ENCODE data around the gene UGP2. TPM values are rescaled to one million over a fixed set of nuclear protein-coding genes. Genes with fewer than 3 reads are reported as not detected.

UGP2 gene
- total and polyA plus RNA-seq, 2 donors (not counting 1 experiment from before 2014, with no cell fraction given): 19.1 to 68.8 TPM

DNA sequence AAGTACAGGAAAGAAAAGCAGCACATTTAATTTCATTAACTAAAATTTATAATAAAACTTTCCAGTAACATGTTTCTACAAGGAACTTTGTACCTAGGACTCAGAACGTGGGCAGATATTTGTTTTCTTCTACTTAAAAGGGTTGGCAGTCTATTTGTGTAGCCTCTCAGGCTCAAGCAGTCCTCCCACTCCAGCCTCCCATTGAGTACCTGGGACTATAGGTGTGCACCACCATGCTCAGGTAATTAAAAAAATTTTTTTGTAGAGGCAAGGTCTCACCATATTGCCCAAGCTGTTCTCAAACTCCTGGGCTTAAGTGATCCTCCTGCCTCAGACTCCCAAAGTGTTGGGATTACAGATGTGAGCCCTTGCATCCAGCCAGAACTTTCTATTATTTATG lies 36.8 kb downstream of the UGP2 start:
- no peak overlapping the region for H3K4me3 Mint-ChIP-seq
- no CpG with 5 or more reads among the region's 1 CpG for WGBS (ENCODE audit: insufficient coverage)
- Histone ChIP-seq H3K27ac (ENCODE audit: low read length in 2 of 2) (no peak overlapping the region), H3K9me3 (ENCODE audit: control extremely low read depth in 1 of 3, control insufficient read depth in 2 of 3, insufficient read depth in 1 of 3, low read length in 2 of 3) (peaks cover 0 to 1% (median 0%) of the 10 kb centered on the region in 3 donors), H2AFZ (ENCODE audit: insufficient read depth, low read depth, low read length, poor library complexity, severe bottlenecking) (no peak overlapping the region), H3K79me2 (ENCODE audit: control insufficient read depth, insufficient read depth, low read length) (peaks cover 11% of the 10 kb centered on the region), H3K4me1 (ENCODE audit: control insufficient read depth in 2 of 2, insufficient read depth in 2 of 2, low read length in 2 of 2) (no peaks in the 10 kb centered on the region), H3K4me2 (replicated peaks; ENCODE audit: low read depth, low read length, poor library complexity, severe bottlenecking) (no peak overlapping the region), H3K27me3 (replicated peaks in 1 of 4; ENCODE audit: control extremely low read depth in 1 of 4, control insufficient read depth in 3 of 4, insufficient read depth in 4 of 4, low read length in 3 of 4) (no peaks in the 10 kb centered on the region), H3K9ac (ENCODE audit: low read length) (no peak overlapping the region), H3K36me3 (replicated peaks in 1 of 2; ENCODE audit: control extremely low read depth in 1 of 2, control insufficient read depth in 1 of 2, extremely low read depth in 1 of 2, insufficient read depth in 2 of 2, low read length in 1 of 2) (peaks cover 6 to 40% of the 10 kb centered on the region in 2 experiments), H4K20me1 (ENCODE audit: control insufficient read depth, insufficient read depth, low read length, poor library complexity, severe bottlenecking) (peaks cover 9% of the 10 kb centered on the region), H3K4me3 (ENCODE audit: control extremely low read depth in 1 of 5, extremely low read depth in 1 of 5, insufficient read depth in 1 of 5, low read depth in 2 of 5, low read length in 4 of 5) (no peak overlapping the region)
- no peaks in the 10 kb centered on the region for H3K27me3 Mint-ChIP-seq
- DNase-seq (no peak), ATAC-seq (ENCODE audit: low read depth) (no peak)
- intact Hi-C loops (cut with micrococcal nuclease): no loop called here
- ChIA-PET POLR2A (interaction anchor here (0.7 kb wide), 1 partner anchor 1178 kb away, joined by 5 read pairs; the partner anchor contains the start of gene CEP68), CTCF (no interaction called here)
- H3K4me1 Mint-ChIP-seq: peaks cover 8% of the 10 kb centered on the region
- no peaks in the 10 kb centered on the region for H3K9me3 Mint-ChIP-seq (ENCODE audit: insufficient read depth)
- no peak overlapping the region for H3K27ac Mint-ChIP-seq
- TF ChIP-seq, protein P1, sequence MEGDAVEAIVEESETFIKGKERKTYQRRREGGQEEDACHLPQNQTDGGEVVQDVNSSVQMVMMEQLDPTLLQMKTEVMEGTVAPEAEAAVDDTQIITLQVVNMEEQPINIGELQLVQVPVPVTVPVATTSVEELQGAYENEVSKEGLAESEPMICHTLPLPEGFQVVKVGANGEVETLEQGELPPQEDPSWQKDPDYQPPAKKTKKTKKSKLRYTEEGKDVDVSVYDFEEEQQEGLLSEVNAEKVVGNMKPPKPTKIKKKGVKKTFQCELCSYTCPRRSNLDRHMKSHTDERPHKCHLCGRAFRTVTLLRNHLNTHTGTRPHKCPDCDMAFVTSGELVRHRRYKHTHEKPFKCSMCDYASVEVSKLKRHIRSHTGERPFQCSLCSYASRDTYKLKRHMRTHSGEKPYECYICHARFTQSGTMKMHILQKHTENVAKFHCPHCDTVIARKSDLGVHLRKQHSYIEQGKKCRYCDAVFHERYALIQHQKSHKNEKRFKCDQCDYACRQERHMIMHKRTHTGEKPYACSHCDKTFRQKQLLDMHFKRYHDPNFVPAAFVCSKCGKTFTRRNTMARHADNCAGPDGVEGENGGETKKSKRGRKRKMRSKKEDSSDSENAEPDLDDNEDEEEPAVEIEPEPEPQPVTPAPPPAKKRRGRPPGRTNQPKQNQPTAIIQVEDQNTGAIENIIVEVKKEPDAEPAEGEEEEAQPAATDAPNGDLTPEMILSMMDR (IDR thresholded peaks at IDR 0.05): no peak

DNA sequence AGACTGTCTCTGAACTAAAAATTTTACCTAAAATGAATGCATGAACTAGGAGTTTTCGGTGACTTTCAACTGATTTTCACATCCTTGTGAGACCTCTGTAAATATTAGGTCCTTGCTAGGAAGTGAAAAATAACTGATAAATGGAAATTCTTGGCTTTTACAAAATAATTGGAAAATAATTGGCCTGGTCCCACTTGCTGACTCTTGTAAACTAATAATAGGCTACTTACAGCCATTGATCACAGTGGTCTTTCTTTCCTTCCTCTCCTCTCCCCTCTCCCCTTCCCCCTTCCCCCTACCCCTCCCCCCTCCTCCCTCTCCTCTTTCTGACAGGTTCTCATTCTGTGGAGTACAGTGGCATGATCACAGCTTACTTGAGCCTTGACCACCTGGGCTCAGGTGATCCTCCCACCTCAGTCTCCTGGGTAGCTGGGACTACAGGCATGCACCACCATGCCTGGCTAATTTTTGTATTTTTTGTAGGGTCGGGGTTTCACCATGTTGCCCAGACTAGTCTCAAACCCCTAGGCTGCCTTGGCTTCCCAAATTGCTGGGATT lies 38.3 kb downstream of the UGP2 start:
- Histone ChIP-seq H2AFZ (ENCODE audit: insufficient read depth, low read depth, low read length, poor library complexity, severe bottlenecking) (no peak overlapping the region), H3K4me3 (ENCODE audit: control extremely low read depth in 1 of 5, extremely low read depth in 1 of 5, insufficient read depth in 1 of 5, low read depth in 2 of 5, low read length in 4 of 5) (no peak overlapping the region), H3K27ac (ENCODE audit: low read length in 2 of 2) (no peak overlapping the region), H4K20me1 (ENCODE audit: control insufficient read depth, insufficient read depth, low read length, poor library complexity, severe bottlenecking) (no peaks in the 10 kb centered on the region), H3K79me2 (ENCODE audit: control insufficient read depth, insufficient read depth, low read length) (peaks cover 3% of the 10 kb centered on the region), H3K36me3 (replicated peaks in 1 of 2; ENCODE audit: control extremely low read depth in 1 of 2, control insufficient read depth in 1 of 2, extremely low read depth in 1 of 2, insufficient read depth in 2 of 2, low read length in 1 of 2) (peaks cover 11 to 46% of the 10 kb centered on the region in 2 experiments), H3K4me1 (ENCODE audit: control insufficient read depth in 2 of 2, insufficient read depth in 2 of 2, low read length in 2 of 2) (no peaks in the 10 kb centered on the region), H3K4me2 (replicated peaks; ENCODE audit: low read depth, low read length, poor library complexity, severe bottlenecking) (no peak overlapping the region), H3K27me3 (replicated peaks in 1 of 4; ENCODE audit: control extremely low read depth in 1 of 4, control insufficient read depth in 3 of 4, insufficient read depth in 4 of 4, low read length in 3 of 4) (no peaks in the 10 kb centered on the region), H3K9ac (ENCODE audit: low read length) (no peak overlapping the region), H3K9me3 (ENCODE audit: control extremely low read depth in 1 of 3, control insufficient read depth in 2 of 3, insufficient read depth in 1 of 3, low read length in 2 of 3) (no peaks in the 10 kb centered on the region)
- H3K4me3 Mint-ChIP-seq: no peak overlapping the region
- CTCF ChIA-PET: no interaction called here
- H3K4me1 Mint-ChIP-seq: peaks cover 5% of the 10 kb centered on the region
- no CpG with 5 or more reads among the region's 2 CpGs for whole genome bisulfite sequencing (ENCODE audit: insufficient coverage)
- no peak for ATAC-seq (ENCODE audit: low read depth)
- H3K27me3 Mint-ChIP-seq: no peaks in the 10 kb centered on the region
- no peak for TF ChIP-seq EZH2 (IDR thresholded peaks at IDR 0.05; ENCODE audit: borderline replicate concordance, insufficient read depth, low read depth, low read length, poor library complexity, severe bottlenecking)
- TF ChIP-seq, protein P1 (IDR thresholded peaks at IDR 0.05): no peak
- intact Hi-C loops (cut with micrococcal nuclease): no loop called here
- POLR2A ChIA-PET: no interaction called here
- DNase-seq: no peak
- no peaks in the 10 kb centered on the region for H3K9me3 Mint-ChIP-seq (ENCODE audit: insufficient read depth)
- no peak overlapping the region for H3K27ac Mint-ChIP-seq

Data from B cell (primary cell).